Activated T-cell treated with anti-CD3 and anti-CD28 coated beads, Interleukin-2, amount 50 U/mL, for 4 hours (primary cell): ENCODE measurements around the gene CLIP4. TPM values are rescaled to one million over a fixed set of nuclear protein-coding genes. Genes with fewer than 3 reads are reported as not detected.

Experiments used
- ATAC-seq, 2 donors: fragments of 200-7000 bp; cut with Tn5 transposase; one replicate each; pipeline ENCODE4 v1.10.0; 2021
- DNase-seq: peaks from one replicate; pipeline ENCODE4 v3.0.0-alpha.2; 2020
- H3K27me3 Mint-ChIP-seq: one replicate; pipeline ENCODE4 v1.8.0; 2021; ENCODE audit warnings: low read depth, mixed read lengths
- H3K36me3 Mint-ChIP-seq: one replicate; pipeline ENCODE4 v1.8.0; 2022; ENCODE audit warnings: mixed read lengths; ENCODE audit not compliant: insufficient read depth
- H3K4me1 Mint-ChIP-seq: one replicate; pipeline ENCODE4 v1.8.0; 2021; ENCODE audit warnings: low read depth, mixed read lengths
- H3K4me3 Mint-ChIP-seq: one replicate; pipeline ENCODE4 v1.8.0; 2021; ENCODE audit warnings: mild to moderate bottlenecking, moderate library complexity, mixed read lengths
- H3K9me3 Mint-ChIP-seq: one replicate; pipeline ENCODE4 v1.8.0; 2021; ENCODE audit warnings: mixed read lengths
- total RNA-seq, 3 donors: library from RNA; stranded (reverse); gene quantifications; one replicate each; pipeline ENCODE4 v1.2.1, GENCODE V29; 2021

Gene CLIP4
- total RNA-seq, 3 donors from 2014 or later, result 11.7 to 14.5 (median 12.1) TPM

DNA sequence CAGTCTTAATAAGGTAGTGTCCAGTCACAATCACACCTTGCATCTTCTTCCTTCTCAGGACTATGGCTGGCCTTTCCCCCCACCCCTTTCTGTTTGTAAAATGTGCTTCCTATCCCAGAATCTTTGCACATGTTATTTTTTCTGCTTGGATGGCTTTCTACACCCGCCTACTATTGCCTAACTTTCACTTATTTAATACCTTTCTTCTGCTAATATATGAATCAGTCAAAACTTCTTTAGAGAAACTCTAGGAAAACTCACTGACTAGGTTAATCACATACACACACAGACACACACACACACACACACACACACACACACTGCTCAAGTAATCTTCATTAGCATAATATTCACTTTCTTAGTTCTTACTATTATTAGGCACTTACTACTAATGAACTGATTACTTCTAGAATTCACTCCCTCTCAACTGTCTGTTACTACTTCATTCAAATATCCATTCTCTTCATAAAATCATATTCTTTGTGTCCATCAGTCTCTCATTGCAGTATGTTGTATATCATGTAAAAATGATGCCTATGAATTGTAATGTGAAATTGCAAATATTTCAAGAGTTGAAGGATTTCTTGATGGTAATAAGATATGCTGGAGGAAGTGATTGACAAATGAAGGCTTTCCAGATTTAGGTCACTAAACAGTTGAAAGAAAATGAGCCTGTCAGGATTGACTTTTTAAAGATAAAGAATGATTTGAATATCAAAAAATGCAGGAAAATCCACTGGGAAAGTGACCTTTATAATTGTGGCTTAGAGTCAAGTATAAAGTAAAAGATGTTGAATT lies 51.2 kb downstream of the CLIP4 start:
- ATAC-seq (no peak), DNase-seq (no peak)
- Mint-ChIP-seq H3K9me3 (no peaks in the 10 kb centered on the region), H3K36me3 (peaks cover 35% of the 10 kb centered on the region), H3K27me3 (no peaks in the 10 kb centered on the region), H3K4me1 (no peaks in the 10 kb centered on the region), H3K4me3 (no peak overlapping the region)

DNA sequence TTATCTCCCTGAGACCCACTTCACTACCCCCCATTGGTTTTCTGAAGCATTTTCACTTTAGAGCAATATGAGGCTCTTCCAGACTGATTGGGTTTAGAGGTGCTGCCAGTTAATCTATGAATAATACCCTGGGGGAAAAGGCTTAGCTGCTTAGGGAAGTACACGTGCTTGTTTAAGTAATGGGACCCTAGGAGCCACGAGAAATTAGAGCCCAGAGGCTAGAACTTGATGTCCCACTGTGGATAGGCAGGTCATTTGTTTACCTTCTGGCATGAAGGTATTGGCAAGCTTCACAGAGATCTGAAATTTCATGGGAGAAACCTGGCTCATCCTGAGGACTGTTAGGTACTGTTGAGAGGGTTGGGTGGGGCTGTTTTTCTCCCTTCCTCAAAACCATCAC lies 59.7 kb downstream of the CLIP4 start:
- no peaks in the 10 kb centered on the region for H3K9me3 Mint-ChIP-seq
- peaks cover 32% of the 10 kb centered on the region for H3K36me3 Mint-ChIP-seq
- peaks cover 1% of the 10 kb centered on the region for H3K4me1 Mint-ChIP-seq
- no peak overlapping the region for H3K4me3 Mint-ChIP-seq
- no peaks in the 10 kb centered on the region for H3K27me3 Mint-ChIP-seq
- no peak for ATAC-seq
- no peak for DNase-seq

DNA sequence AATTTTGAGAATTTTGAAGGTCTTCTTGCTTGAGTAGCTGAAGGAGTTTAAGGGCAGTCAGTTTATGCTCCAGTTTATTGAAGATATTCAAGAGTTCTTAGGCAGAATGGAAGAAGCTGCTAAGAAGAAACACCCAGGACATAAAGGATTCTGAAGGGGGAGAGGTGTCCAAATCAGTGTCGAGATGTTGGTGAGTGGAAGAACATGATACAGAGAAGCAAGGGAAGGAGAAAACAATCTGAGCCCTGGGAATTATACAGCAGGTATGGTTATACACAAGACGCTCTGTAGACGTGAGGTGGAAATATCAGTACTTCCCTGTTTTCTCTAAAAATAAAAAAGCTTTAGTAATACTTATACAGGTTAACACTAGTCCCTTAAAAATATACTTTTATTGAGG lies 60.1 kb downstream of the CLIP4 start:
- no peak for ATAC-seq
- peaks cover 32% of the 10 kb centered on the region for H3K36me3 Mint-ChIP-seq

DNA sequence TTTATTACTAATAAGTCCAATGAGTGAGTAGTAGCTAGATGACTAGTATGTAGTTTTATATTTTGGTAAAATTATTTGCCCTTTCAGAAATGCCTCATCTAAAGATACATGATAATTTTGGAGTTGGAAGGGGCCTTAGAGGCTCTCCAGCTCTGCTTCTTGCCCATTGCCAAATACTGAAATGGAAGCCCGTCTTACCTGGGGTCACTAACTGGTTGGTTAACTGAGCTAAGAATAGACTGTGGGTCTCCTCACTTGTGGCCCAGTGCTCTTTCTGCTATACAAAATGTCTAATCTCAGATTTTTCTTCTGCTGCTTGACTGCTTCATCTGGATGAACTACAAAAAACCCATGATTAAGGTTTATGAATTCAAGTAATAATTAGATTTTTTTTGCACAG lies 67.1 kb downstream of the CLIP4 start:
- no peak for ATAC-seq
- no peak for DNase-seq
- Mint-ChIP-seq H3K36me3 (peaks cover 33% of the 10 kb centered on the region), H3K4me3 (no peak overlapping the region), H3K27me3 (no peaks in the 10 kb centered on the region), H3K4me1 (peaks cover 4% of the 10 kb centered on the region), H3K9me3 (no peaks in the 10 kb centered on the region)

More for the DNA sequence above, 60.1 kb downstream of the CLIP4 start:
- DNase-seq, result no peak
- Mint-ChIP-seq H3K4me3 (no peak overlapping the region), H3K9me3 (no peaks in the 10 kb centered on the region), H3K27me3 (no peaks in the 10 kb centered on the region), H3K4me1 (peaks cover 4% of the 10 kb centered on the region)

DNA sequence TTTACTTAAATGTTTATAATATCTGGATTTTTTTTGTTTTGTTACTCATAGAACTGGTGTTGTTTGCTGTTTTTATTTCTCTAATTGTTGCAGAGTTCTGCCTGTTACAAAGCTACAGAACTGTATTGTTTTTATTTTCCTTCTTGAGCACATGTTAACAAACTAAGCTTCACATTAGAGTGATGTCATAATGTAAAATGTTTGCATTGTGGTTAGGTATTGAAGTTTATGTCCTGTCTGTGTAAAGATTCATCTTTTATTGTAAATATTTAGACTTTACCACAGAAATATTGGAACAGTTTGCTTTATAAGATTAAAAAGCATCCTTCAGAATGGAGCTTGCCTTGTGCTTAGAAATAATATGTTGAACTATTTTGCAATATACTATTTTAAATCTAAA lies 67.7 kb downstream of the CLIP4 start:
- H3K36me3 Mint-ChIP-seq, result peaks cover 38% of the 10 kb centered on the region
- H3K4me3 Mint-ChIP-seq, result no peak overlapping the region
- no peaks in the 10 kb centered on the region for H3K27me3 Mint-ChIP-seq
- H3K9me3 Mint-ChIP-seq, result no peaks in the 10 kb centered on the region
- ATAC-seq (no peak), DNase-seq (no peak)
- peaks cover 6% of the 10 kb centered on the region for H3K4me1 Mint-ChIP-seq

DNA sequence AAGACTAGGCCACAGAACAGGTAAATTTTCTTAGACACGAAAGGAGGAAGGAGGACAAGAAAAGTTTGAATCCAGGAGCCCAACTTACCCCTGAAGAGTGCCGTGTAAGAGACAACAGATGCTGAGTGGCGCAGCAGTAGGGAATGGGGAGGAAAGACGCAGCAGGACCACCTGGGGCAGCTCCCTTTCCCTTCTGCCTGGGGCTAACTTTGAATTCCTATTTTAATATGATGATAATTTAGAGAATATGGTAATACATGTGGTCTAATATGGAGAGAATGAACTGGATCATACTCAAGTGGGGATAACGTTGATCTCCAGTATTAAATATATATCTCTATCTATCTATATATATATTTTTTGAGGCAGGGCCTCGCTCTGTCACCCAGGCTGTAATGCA lies 69.3 kb downstream of the CLIP4 start:
- DNase-seq (no peak), ATAC-seq (no peak)
- no peak overlapping the region for H3K4me3 Mint-ChIP-seq
- H3K9me3 Mint-ChIP-seq, result no peaks in the 10 kb centered on the region
- H3K4me1 Mint-ChIP-seq, result peaks cover 18% of the 10 kb centered on the region
- no peaks in the 10 kb centered on the region for H3K27me3 Mint-ChIP-seq
- peaks cover 35% of the 10 kb centered on the region for H3K36me3 Mint-ChIP-seq

DNA sequence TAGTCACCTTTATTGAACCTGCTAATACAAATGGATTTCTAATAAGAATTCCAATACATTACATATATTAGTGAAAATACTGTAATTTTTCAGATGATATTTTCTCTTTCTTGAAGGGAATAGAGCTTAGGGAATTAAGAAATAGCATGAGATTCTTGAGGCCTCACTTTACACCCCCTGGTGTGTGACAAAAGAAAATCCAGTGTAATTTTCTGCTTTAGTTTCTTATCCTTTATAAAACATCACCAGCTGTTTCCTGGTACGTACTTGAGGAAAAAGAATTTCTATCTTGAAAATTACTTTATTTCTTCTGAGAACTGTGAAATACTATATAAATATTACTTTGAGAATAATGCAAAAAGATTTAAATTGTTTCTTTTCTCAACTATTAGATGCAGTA lies 71.6 kb downstream of the CLIP4 start:
- DNase-seq, result no peak
- ATAC-seq, result no peak
- no peak overlapping the region for H3K4me3 Mint-ChIP-seq
- H3K27me3 Mint-ChIP-seq, result no peaks in the 10 kb centered on the region
- peaks cover 16% of the 10 kb centered on the region for H3K4me1 Mint-ChIP-seq
- peaks cover 27% of the 10 kb centered on the region for H3K36me3 Mint-ChIP-seq
- H3K9me3 Mint-ChIP-seq, result no peaks in the 10 kb centered on the region

DNA sequence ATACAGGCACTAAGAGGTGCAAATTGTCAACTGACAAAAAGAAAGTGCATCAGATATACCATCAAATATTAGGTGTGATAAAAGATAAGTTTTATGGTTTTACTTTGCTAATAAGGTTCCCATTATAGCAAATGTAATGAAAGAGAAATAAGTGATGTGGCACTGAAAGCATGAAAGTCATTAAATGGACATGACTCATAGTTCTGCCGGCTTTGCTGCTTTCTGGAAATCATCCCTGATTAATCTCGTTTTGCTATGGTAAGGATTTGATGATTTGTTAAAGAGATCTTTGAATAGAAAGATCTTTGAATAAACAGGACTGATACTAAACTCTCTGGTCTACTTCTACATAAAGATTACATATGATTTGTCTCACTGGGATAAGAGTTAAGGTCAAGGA lies 72.7 kb downstream of the CLIP4 start:
- Mint-ChIP-seq H3K4me1 (peaks cover 16% of the 10 kb centered on the region), H3K9me3 (no peaks in the 10 kb centered on the region), H3K4me3 (no peak overlapping the region), H3K27me3 (no peaks in the 10 kb centered on the region), H3K36me3 (peaks cover 21% of the 10 kb centered on the region)
- DNase-seq (no peak), ATAC-seq (no peak)

DNA sequence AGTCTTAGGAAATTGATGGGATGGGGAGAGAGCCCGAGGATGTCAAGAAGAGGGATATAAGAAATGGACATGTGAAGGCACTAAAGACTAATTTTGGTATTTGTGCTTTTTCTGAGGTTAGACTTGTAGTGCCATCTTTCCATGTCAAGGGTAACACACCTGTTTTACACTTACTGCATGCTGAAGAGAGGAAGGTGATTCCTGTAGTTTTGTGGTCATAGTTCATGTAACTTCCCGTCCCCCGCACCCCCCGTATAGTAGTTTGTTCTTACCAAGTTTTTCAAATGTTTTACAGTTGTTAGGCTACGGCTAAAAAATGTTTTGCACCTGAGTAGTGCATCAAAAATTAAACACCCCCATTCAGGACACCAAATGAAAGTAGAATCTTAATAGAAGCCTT lies 73.8 kb downstream of the CLIP4 start:
- peaks cover 19% of the 10 kb centered on the region for H3K36me3 Mint-ChIP-seq
- H3K4me3 Mint-ChIP-seq, result no peak overlapping the region
- DNase-seq, result no peak
- peaks cover 16% of the 10 kb centered on the region for H3K4me1 Mint-ChIP-seq
- ATAC-seq, result no peak
- H3K9me3 Mint-ChIP-seq, result no peaks in the 10 kb centered on the region
- no peaks in the 10 kb centered on the region for H3K27me3 Mint-ChIP-seq

DNA sequence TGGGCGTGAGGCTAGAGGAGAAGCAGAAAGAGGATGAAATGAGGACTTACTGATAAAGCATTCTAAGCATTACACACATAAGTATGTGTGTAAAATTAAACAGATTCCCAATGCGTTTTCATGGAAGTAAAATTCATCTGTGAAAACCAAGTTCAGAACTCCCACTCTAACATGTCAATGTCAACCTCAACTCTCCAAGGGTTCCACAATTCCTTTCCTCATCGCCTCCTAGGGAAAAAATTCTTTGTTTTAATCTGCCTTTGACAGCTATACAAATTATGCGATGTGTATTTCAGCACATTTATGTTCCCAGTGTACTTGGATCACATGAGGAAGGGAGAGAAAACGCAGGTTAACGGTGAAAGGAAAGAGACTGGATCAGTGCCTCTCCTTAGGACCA lies 76.6 kb downstream of the CLIP4 start:
- H3K4me1 Mint-ChIP-seq, result peaks cover 19% of the 10 kb centered on the region
- no peaks in the 10 kb centered on the region for H3K27me3 Mint-ChIP-seq
- DNase-seq (no peak), ATAC-seq (no peak)
- peaks cover 9% of the 10 kb centered on the region for H3K36me3 Mint-ChIP-seq
- H3K9me3 Mint-ChIP-seq, result no peaks in the 10 kb centered on the region
- no peak overlapping the region for H3K4me3 Mint-ChIP-seq

DNA sequence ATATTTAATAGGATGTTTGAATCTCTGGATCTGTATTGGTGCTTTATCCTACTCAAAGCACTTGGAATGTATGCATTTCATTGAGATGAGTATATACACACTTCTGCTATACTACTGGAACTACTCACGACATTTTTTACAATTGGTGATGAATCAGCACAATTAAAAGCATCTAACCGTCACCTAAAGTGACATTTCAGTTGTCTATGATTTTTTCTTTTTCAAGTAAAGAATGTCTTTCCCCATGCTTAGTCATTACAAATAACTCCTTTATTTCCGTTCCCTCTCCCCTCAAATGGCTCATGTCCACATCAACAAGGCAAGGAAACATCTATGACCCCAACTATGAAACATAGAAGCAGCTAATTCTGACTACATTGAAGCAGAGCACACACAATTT lies 77.3 kb downstream of the CLIP4 start:
- peaks cover 19% of the 10 kb centered on the region for H3K4me1 Mint-ChIP-seq
- no peaks in the 10 kb centered on the region for H3K27me3 Mint-ChIP-seq
- H3K9me3 Mint-ChIP-seq, result no peaks in the 10 kb centered on the region
- H3K36me3 Mint-ChIP-seq, result peaks cover 7% of the 10 kb centered on the region
- ATAC-seq (no peak), DNase-seq (no peak)
- no peak overlapping the region for H3K4me3 Mint-ChIP-seq

DNA sequence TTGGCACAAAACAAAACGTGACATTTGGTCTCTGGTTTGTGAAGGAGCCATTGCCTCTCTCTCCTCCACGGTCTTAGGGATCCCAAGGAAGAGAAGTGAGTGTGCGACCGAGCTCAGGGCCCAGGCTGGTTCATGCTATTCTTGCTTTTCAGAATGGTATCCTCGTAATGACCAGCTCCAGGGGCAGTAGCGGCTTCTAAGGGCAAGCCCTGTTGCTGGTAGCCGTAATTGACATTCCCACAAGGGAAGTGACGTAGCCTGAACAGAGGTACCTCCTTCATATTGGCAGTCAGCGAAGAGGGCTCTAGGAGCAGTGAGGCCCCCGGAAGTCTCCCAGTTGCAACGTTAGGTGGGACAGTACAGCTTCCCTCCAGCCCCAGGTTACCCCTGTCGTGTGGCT lies 77.9 kb downstream of the CLIP4 start:
- Mint-ChIP-seq H3K27me3 (no peaks in the 10 kb centered on the region), H3K36me3 (peaks cover 4% of the 10 kb centered on the region), H3K9me3 (no peaks in the 10 kb centered on the region), H3K4me3 (no peak overlapping the region), H3K4me1 (peaks cover 15% of the 10 kb centered on the region)
- DNase-seq, result no peak
- ATAC-seq, result no peak

DNA sequence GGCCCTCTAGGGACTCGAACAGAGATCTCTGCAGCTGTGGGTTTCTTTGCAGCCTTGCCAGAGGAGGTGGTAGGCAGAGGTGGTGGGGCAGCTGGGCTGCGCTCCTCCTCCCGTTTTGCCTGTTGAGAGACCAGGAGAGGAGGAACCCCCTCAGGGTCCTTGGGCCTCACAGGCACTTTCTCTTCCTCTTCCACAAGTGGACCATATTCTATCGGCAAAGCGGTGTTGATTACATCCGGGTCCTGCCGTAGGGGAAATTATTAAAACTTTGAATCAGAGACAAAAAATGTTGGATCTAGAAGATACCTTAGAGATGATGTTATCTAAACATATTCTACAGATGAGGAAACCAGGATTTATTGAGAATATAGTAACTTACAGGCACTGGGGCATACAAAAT lies 78.5 kb downstream of the CLIP4 start:
- Mint-ChIP-seq H3K9me3 (no peaks in the 10 kb centered on the region), H3K4me3 (no peak overlapping the region), H3K4me1 (peaks cover 12% of the 10 kb centered on the region), H3K27me3 (no peaks in the 10 kb centered on the region), H3K36me3 (peaks cover 4% of the 10 kb centered on the region)
- DNase-seq (no peak), ATAC-seq (no peak)

DNA sequence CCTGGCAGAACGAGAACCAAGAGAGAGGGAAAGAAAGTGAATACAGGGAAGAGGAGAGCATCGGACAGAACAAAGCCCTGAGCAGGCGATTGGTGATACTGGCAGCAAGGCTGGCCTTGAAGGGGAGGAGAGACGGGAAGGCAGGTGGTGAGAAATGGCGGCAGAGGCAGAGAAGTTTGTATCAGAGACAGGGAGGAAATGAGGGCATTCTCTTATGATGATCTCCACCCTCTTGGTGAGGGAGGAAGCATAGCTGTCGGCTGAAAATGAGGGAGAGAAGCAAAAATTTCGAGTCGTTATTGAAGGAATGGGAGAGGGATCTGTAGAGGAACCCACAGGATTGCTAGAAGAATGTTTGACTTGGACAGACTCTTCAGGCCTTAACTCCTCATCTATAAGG lies 80.6 kb downstream of the CLIP4 start:
- ATAC-seq, result no peak
- H3K4me1 Mint-ChIP-seq, result peaks cover 3% of the 10 kb centered on the region

More for the DNA sequence above, 80.6 kb downstream of the CLIP4 start:
- Mint-ChIP-seq H3K36me3 (peaks cover 2% of the 10 kb centered on the region), H3K9me3 (no peaks in the 10 kb centered on the region), H3K4me3 (no peak overlapping the region), H3K27me3 (no peaks in the 10 kb centered on the region)
- DNase-seq, result no peak
